MG63 (cell line): ENCODE measurements around the gene ANAPC2. TPM values are rescaled to one million over a fixed set of nuclear protein-coding genes. Genes with fewer than 3 reads are reported as not detected.
"Not testable (repeated sequence)": the region's sequence is repeated elsewhere in the genome, so short reads cannot be mapped to it uniquely, and the experiment has no call there.

ENCODE experiments used
- DNase-seq: peaks from one replicate; pipeline ENCODE4 v3.0.0-alpha.2; 2020
- H3K27me3 ChIP-seq: fragments of 250-450 bp; sonication (Bioruptor Pico); 2 replicates; pipeline ENCODE4 v1.5.1; 2020; ENCODE audit warnings: mild to moderate bottlenecking, moderate library complexity
- H3K36me3 ChIP-seq: fragments of 250-450 bp; sonication (Bioruptor Pico); 2 replicates; pipeline ENCODE4 v1.5.1; 2020; ENCODE audit warnings: mild to moderate bottlenecking, moderate library complexity
- H3K4me3 ChIP-seq: fragments of 250-450 bp; sonication (Bioruptor Pico); 2 replicates; pipeline ENCODE4 v1.5.1; 2020; ENCODE audit warnings: mild to moderate bottlenecking, moderate library complexity
- H3K9me3 ChIP-seq: fragments of 250-450 bp; sonication (Bioruptor Pico); 2 replicates; pipeline ENCODE4 v1.5.1; 2020; ENCODE audit warnings: mild to moderate bottlenecking, moderate library complexity
- total RNA-seq: library from RNA; depleted of rRNA; stranded (reverse); fragments of >200 nt; shearing (Covaris generic); gene quantifications from 2 replicates; pipeline ENCODE4 v1.2.3, GENCODE V29; 2014; ENCODE audit warnings: low replicate concordance

Gene ANAPC2
- total RNA-seq, 1 experiment from 2014 or later = 34.6 TPM

DNA sequence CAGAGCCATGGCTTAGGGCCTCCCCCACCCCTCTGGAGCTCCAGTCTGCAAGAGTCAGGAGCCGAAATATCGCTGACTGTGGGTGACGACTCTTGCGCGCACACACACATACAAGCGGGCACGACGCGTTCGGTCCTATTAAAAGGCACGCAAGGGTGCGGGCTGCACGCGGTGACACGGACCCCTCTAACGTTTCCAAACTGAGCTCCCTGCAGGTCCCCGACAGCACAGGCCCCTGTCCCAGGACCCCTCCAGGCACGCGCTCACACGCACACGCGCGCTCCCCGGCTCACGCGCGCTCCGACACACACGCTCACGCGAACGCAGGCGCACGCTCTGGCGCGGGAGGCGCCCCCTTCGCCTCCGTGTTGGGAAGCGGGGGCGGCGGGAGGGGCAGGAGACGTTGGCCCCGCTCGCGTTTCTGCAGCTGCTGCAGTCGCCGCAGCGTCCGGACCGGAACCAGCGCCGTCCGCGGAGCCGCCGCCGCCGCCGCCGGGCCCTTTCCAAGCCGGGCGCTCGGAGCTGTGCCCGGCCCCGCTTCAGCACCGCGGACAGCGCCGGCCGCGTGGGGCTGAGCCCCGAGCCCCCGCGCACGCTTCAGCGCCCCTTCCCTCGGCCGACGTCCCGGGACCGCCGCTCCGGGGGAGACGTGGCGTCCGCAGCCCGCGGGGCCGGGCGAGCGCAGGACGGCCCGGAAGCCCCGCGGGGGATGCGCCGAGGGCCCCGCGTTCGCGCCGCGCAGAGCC, 49.5 kb downstream of the ANAPC2 start, which contains the start of gene GRIN1:
TSS of gene GRIN1 (plus strand) at position 433 of the 746 bp plus-strand sequence. CDS start 333 bp downstream, outside the sequence.
- H3K27me3 ChIP-seq = peaks cover 25% of the 10 kb centered on the region
- no peak within 1 kb of the TSS for H3K4me3 ChIP-seq
- no peaks in the 10 kb centered on the region for H3K9me3 ChIP-seq
- DNase-seq = no peak
- no peaks in the 10 kb centered on the region for H3K36me3 ChIP-seq

DNA sequence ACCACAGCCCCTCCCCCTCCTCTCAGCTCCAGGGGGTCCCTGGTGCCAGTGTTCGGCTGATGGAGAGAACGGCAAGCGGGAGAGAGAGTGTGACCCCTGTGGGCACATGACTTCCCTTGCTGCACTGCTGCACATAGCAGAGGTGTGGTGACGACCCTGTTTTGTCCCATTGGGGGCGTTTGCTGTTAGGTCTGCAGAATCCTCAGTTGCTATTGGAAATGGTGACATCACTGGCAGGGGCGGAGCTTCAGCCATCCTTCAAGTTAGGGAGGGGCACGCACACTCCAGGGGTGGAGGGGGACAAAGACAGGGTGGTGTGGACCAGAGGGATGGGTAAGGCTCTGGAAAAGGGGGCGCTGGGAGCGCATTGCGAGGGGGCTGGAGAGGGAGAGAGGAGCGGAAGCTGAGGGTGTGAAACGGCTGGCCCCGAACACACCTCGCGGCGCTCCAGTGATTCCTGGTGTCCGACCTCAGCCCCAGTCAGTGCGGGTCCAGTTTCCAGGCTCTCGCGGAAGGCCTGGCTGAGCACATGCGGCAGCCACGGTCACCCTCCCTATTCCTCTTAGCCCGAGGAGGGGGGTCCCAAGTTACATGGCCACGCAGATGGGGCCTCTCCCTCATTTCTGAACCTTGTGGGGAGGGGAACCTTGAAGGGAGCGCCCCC, 50.2 kb downstream of the ANAPC2 start:
- no peak for DNase-seq
- H3K27me3 ChIP-seq = peaks cover 25% of the 10 kb centered on the region
- H3K9me3 ChIP-seq = no peaks in the 10 kb centered on the region
- no peaks in the 10 kb centered on the region for H3K36me3 ChIP-seq
- no peak overlapping the region for H3K4me3 ChIP-seq

DNA sequence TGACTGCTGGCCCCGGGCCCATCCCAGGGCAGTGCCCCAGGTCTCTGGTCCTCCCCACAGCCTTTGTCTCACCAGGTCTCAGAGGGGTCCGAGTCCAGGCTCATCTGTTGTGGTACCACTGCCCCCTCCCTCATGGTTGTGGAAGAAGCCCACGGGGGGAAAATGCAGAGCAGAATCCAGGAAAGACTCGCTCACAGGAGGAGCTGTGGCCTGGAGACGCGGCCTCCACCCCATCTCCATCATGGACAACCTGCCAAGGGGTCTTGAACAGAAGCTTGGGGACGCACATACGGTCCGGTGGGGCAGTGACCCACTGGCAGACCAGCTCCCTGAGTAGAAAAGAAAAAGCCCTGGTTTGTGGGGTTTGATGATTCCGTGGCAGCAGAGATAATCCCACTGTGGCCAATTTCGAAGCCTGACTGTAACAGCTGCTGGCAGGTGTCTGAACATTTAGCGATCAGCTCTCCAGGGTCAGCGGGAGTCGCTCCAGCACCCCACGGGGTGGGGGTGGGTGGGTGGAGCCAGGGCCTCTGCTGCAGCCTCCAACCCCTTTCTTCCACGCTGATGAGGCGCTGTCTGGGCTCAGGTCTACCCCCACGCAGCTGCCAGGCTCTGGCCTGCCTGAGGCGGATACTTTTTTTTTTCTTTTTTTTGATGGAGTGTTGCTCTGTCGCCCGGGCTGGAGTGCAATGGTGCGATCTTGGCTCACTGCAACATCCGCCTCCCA, 51.3 kb downstream of the ANAPC2 start:
- Histone ChIP-seq H3K9me3 (no peaks in the 10 kb centered on the region), H3K4me3 (no peak overlapping the region), H3K27me3 (peaks cover 25% of the 10 kb centered on the region), H3K36me3 (no peaks in the 10 kb centered on the region)
- DNase-seq = no peak

GRCh38 chr9:137136261-137136880, 52.0 kb downstream of the ANAPC2 start:
- no peaks in the 10 kb centered on the region for H3K36me3 ChIP-seq
- H3K9me3 ChIP-seq = no peaks in the 10 kb centered on the region
- peaks cover 25% of the 10 kb centered on the region for H3K27me3 ChIP-seq
- no peak for DNase-seq
- H3K4me3 ChIP-seq = no peak overlapping the region

- not testable (repeated sequence) for H3K4me3 ChIP-seq, H3K36me3 ChIP-seq, DNase-seq, H3K9me3 ChIP-seq
- H3K27me3 ChIP-seq = peaks cover 21% of the 10 kb centered on the region
Measured at GRCh38 chr9:137135154-137135553, 53.2 kb downstream of the ANAPC2 start.

GRCh38 chr9:137134191-137134590, 54.2 kb downstream of the ANAPC2 start:
- no peak for DNase-seq
- H3K36me3 ChIP-seq = no peaks in the 10 kb centered on the region
- H3K4me3 ChIP-seq = no peak overlapping the region
- H3K9me3 ChIP-seq = no peaks in the 10 kb centered on the region
- peaks cover 13% of the 10 kb centered on the region for H3K27me3 ChIP-seq

DNA sequence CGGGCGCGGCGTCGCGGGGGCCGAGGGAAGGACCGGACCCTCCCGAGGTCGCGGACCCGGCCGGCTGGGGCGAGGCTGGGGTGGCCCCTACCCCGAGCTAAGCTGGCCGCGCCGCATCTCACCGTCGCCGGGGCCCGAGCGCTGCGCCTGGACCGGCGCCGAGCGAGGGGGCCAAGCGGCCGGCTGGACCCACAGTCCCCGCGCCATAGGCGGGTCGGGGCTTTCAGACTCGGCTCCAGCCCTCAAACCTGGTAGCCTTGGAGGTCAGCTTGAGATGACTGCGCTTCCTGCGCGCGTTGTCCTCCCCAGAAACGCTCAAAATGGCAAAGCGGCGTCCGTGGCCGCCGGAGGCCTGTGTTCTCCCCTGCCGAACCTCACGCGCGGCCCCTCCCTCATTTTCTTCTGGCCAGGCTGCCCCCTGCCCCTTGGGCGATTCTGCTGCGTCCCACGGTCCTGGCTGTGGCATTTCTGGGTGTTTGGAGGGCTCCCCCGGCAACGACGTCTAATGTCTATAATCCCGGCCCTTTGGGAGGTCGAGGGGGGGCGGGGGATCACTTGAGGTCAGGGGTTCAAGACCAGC, 58.1 kb downstream of the ANAPC2 start:
- DNase-seq = peak; percentile 29
- Histone ChIP-seq H3K36me3 (no peaks in the 10 kb centered on the region), H3K4me3 (peak overlapping the region; percentile 77), H3K9me3 (no peaks in the 10 kb centered on the region), H3K27me3 (no peaks in the 10 kb centered on the region)

- H3K9me3 ChIP-seq = no peaks in the 10 kb centered on the region
- no peaks in the 10 kb centered on the region for H3K36me3 ChIP-seq
- no peaks in the 10 kb centered on the region for H3K27me3 ChIP-seq
- H3K4me3 ChIP-seq = peak overlapping the region; percentile 77
- peak; percentile 94 for DNase-seq
Measured at GRCh38 chr9:137129456-137130175, 58.7 kb downstream of the ANAPC2 start.

DNA sequence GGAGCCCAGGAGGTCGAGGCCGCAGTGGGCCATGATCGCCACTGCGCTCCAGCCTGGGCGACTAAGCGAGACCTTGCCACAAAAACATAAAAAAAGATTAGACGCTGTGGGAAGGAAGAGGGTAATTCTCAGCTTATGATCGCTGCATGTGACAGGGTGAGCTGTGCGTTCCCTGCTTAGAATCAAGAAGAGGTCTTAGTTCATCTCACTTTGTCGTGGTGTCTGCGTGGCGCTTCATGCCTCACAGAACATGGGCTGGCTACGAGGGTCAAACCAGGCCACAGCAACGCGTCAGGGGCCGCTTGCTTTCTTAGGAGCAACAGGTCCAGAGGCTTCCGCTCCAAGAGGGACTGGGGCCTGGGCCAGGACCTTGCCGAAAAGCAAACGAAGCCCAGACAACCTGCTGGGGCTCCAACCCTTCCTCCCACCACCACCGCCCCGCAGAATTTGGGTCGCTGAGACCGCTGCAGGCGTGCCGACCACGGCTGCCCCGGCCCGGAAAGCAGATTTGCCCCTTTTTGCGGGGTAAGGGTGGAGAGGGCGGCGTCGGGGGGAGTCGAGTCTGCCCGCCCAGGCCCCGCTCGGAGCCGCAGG, 59.4 kb downstream of the ANAPC2 start:
- no peaks in the 10 kb centered on the region for H3K27me3 ChIP-seq
- peak overlapping the region; percentile 77 for H3K4me3 ChIP-seq
- no peaks in the 10 kb centered on the region; the same call in 1 of the 2 replicates for H3K36me3 ChIP-seq
- peak; percentile 32 for DNase-seq
- no peaks in the 10 kb centered on the region for H3K9me3 ChIP-seq

GRCh38 chr9:137128158-137128861, 60.0 kb downstream of the ANAPC2 start:
- H3K4me3 ChIP-seq = peak overlapping the region; percentile 77
- DNase-seq = no peak
- no peaks in the 10 kb centered on the region for H3K9me3 ChIP-seq
- no peaks in the 10 kb centered on the region; the same call in 1 of the 2 replicates for H3K36me3 ChIP-seq
- no peaks in the 10 kb centered on the region for H3K27me3 ChIP-seq

GRCh38 chr9:137127301-137128157, 60.8 kb downstream of the ANAPC2 start:
- H3K27me3 ChIP-seq = no peaks in the 10 kb centered on the region
- H3K9me3 ChIP-seq = no peaks in the 10 kb centered on the region
- H3K4me3 ChIP-seq = peak overlapping the region; percentile 77
- no peak for DNase-seq
- H3K36me3 ChIP-seq = no peaks in the 10 kb centered on the region; the same call in 1 of the 2 replicates

DNA sequence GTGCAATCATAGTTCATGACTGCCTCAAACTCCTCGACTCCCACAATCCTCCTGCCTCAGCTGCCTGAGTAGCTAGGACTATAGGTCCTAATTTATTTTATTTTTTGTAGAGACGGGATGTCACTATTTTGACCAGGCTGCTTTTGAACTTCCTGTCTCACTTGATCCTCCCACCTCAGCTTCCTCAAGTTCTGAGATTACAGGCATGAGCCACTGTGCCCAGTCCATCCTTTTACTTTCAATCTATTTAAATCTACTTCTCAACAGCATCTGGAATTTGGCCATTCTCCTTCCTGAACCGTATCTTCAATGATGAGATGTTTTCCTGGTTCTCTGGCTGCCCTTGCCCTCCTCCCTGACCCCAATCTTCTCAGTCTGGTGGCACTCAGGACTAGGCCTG, 61.6 kb downstream of the ANAPC2 start:
- Histone ChIP-seq H3K36me3 (no peaks in the 10 kb centered on the region; the same call in 1 of the 2 replicates), H3K27me3 (no peaks in the 10 kb centered on the region), H3K9me3 (no peaks in the 10 kb centered on the region), H3K4me3 (no peak overlapping the region)
- DNase-seq = no peak
